ENCODE results near the gene PCDHA2. TPM values are rescaled to one million over a fixed set of nuclear protein-coding genes. Genes with fewer than 3 reads are reported as not detected.
A peak's percentile ranks its signal among the peaks of the same experiment; 100 is the strongest.

The PCDHA2 gene
- total and polyA plus RNA-seq, 2 of the 8 experiments (the other 6 are each of a cell fraction or from before 2014, with no cell fraction given), result 0.86 to 1.9 TPM

- Histone ChIP-seq H3K36me3 (ENCODE audit: control insufficient read depth in 2 of 4, insufficient read depth in 4 of 4, low read length in 3 of 4) (peaks cover 0 to 3% (median 0%) of the 10 kb centered on the region in 4 experiments; a peak in 1 of 8 replicates), H4K20me1 (replicated peaks in 1 of 2; ENCODE audit: control insufficient read depth in 1 of 2, insufficient read depth in 2 of 2, low read length in 2 of 2) (peaks cover 0 to 1% of the 10 kb centered on the region in 2 experiments), H3K4me2 (ENCODE audit: insufficient read depth in 1 of 2, low read depth in 2 of 2, low read length in 2 of 2) (no peak within 1 kb of the TSS; a peak in 1 of 4 replicates), H2AFZ (ENCODE audit: low read length) (no peak within 1 kb of the TSS), H4K5ac (ENCODE audit: insufficient read length, low read depth, low read length) (no peak within 1 kb of the TSS), H3K4me3 (ENCODE audit: extremely low read depth in 1 of 4, insufficient read depth in 2 of 4, low read depth in 3 of 4, low read length in 4 of 4) (peak within 1 kb of the TSS in 1 of 4 experiments; percentile 62; a peak in 2 of 8 replicates), H2AK5ac (ENCODE audit: low read depth, low read length) (no peak within 1 kb of the TSS), H4K8ac (ENCODE audit: extremely low read depth, insufficient read depth, low read length) (peak within 1 kb of the TSS; percentile 4; the same call in 1 of the 2 replicates), H2BK12ac (ENCODE audit: low read depth, low read length) (no peak within 1 kb of the TSS), H3K79me2 (ENCODE audit: control insufficient read depth in 1 of 2, insufficient read depth in 2 of 2, low read length in 2 of 2) (no peaks in the 10 kb centered on the region; a peak in 1 of 4 replicates), H3K4ac (replicated peaks; ENCODE audit: insufficient read length, low read depth, low read length) (no peak within 1 kb of the TSS), H3K27ac (ENCODE audit: low read depth, low read length) (no peak within 1 kb of the TSS), H2BK15ac (ENCODE audit: low read length) (no peak within 1 kb of the TSS), H3K9me3 (ENCODE audit: insufficient read depth in 2 of 2, low read depth in 1 of 2, low read length in 1 of 2) (peaks cover 0 to 12% of the 10 kb centered on the region in 2 experiments; a peak in 1 of 4 replicates), H2BK120ac (replicated peaks; ENCODE audit: low read depth, low read length) (no peak within 1 kb of the TSS), H3K27me3 (replicated peaks in 1 of 4; ENCODE audit: control insufficient read depth in 3 of 4, extremely low read depth in 1 of 4, insufficient read depth in 3 of 4, low read length in 3 of 4) (no peaks in the 10 kb centered on the region), H3K4me1 (replicated peaks in 1 of 4; ENCODE audit: control insufficient read depth in 3 of 4, insufficient read depth in 4 of 4, low read length in 3 of 4) (no peaks in the 10 kb centered on the region), H2BK5ac (ENCODE audit: low read depth, low read length) (no peak within 1 kb of the TSS), H2BK20ac (ENCODE audit: low read length) (no peak within 1 kb of the TSS), H3K14ac (ENCODE audit: insufficient read length) (no peak within 1 kb of the TSS), H3K56ac (replicated peaks; ENCODE audit: insufficient read length, low read depth, low read length) (no peak within 1 kb of the TSS), H3K9ac (replicated peaks in 1 of 4; ENCODE audit: extremely low read depth in 1 of 4, low read depth in 3 of 4, low read length in 3 of 4) (peak within 1 kb of the TSS in 1 of 4 experiments; percentile 45; a peak in 1 of 7 replicates), H3K23ac (ENCODE audit: insufficient read length) (no peak within 1 kb of the TSS), H4K91ac (replicated peaks; ENCODE audit: insufficient read length, low read length) (no peak within 1 kb of the TSS), H3K23me2 (ENCODE audit: low read depth, low read length) (no peaks in the 10 kb centered on the region), H3K18ac (ENCODE audit: extremely low read depth, low read length) (no peak within 1 kb of the TSS; the same call in 1 of the 2 replicates), H3K79me1 (ENCODE audit: low read depth, low read length) (no peaks in the 10 kb centered on the region)
- DNase-seq (ENCODE audit: low read depth in 1 of 2, low spot score in 2 of 2), result no peak
- ChIA-PET POLR2A (ENCODE audit: partially characterized antibody) (interaction anchor here (0.7 to 1.8 kb wide), 9 partner anchors 9 to 267 kb away, joined by 3 to 5 read pairs (median 4); partner anchors contain the start of genes PCDHA1, PCDHA12, PCDHA8 and PCDHB2), CTCF (ENCODE audit: partially characterized antibody) (interaction anchor here (0.7 to 6.0 kb wide), 30 partner anchors 8 to 254 kb away, joined by 3 to 58 read pairs (median 4); partner anchors contain the start of genes PCDHA1, PCDHA10, PCDHA11 and PCDHA2)
- FAIRE-seq, result no peak
- WGBS, 2 experiments (ENCODE audit: extremely low coverage in 1 of 2, insufficient coverage in 1 of 2, insufficient read length in 1 of 2, insufficient replicate concordance in 2 of 2, low coverage in 1 of 2, low lambda C conversion rate in 2 of 2, missing lambda C conversion rate in 1 of 2), result 94% methylated on average over 25 of the region's 27 CpGs; no CpG with 5 or more reads in 1 of the 2 experiments
- TF ChIP-seq CEBPB (IDR thresholded peaks at IDR 0.05; ENCODE audit: low read depth, low read length) (no peak), RAD21 (IDR thresholded peaks at IDR 0.05 in 1 of 2, conservative IDR thresholded peaks at IDR 0.05 in 1 of 2; ENCODE audit: low read depth in 2 of 2, low read length in 2 of 2) (no peak), BCL11A (IDR thresholded peaks at IDR 0.05; ENCODE audit: low read depth in 2 of 2, low read length in 2 of 2) (no peak), BACH1 (IDR thresholded peaks at IDR 0.05; ENCODE audit: low read length) (no peak), SAP30 (IDR thresholded peaks at IDR 0.05; ENCODE audit: insufficient read depth, insufficient replicate concordance, low read length) (no peak), MAFK (IDR thresholded peaks at IDR 0.05; ENCODE audit: low read depth, low read length) (no peak), SP4 (IDR thresholded peaks at IDR 0.05; ENCODE audit: low read length) (no peak), ASH2L (IDR thresholded peaks at IDR 0.05; ENCODE audit: low read length) (no peak), YY1 (IDR thresholded peaks at IDR 0.05; ENCODE audit: low read depth, low read length) (no peak), JUN (IDR thresholded peaks at IDR 0.05; ENCODE audit: low read depth, low read length) (no peak), SP1 (IDR thresholded peaks at IDR 0.05; ENCODE audit: low read depth, low read length) (no peak), BRCA1 (IDR thresholded peaks at IDR 0.05; ENCODE audit: low read depth, low read length) (no peak), KDM4A (IDR thresholded peaks at IDR 0.05; ENCODE audit: low read depth, low read length, severe bottlenecking) (no peak)
Observed at GRCh38 chr5:140827704-140828361, 33.2 kb downstream of the PCDHA2 start, which contains the start of gene PCDHA6. Gene PCDHA6, plus strand, starts transcription at chr5:140827960. Its CDS starts 132 bp downstream, at chr5:140828092.
